GM19025 (cell line): ENCODE measurements around the gene SCUBE1.
"Not testable (repeated sequence)": the region's sequence is repeated elsewhere in the genome, so short reads cannot be mapped to it uniquely, and the experiment has no call there.

ENCODE experiments used
- ATAC-seq: cut with Tn5 transposase; IDR thresholded peaks from one replicate; pipeline ENCODE4 v1.9.1; 2021; ENCODE audit warnings: mild to moderate bottlenecking, low read depth, moderate library complexity; ENCODE audit not compliant: unreplicated experiment

SCUBE1 gene

DNA sequence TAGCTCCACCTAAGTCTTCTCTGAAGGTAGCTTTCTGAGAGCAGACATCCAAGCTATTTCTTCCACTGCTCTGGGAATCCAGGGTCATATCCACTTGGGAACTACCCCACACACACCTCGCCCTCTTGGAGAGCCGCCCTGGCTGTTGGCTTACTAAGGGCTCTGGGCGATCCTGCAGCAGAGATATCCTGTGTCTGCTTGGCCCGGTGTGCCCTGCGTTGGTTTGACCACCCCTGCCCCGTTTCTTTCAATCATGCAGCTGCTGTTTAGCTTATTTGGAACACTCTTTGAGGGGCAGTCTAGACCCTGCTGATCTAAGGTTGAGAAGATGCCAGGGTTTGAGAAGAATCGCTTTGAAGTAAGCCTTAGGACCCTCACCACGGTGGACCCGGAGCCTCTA lies 17.4 kb upstream of the SCUBE1 start:
- no peak for ATAC-seq

- ATAC-seq = no peak
These were observed 13.7 kb upstream of the SCUBE1 start for GRCh38 chr22:43356881-43357280.

- ATAC-seq = not testable (repeated sequence)
These were observed 12.5 kb upstream of the SCUBE1 start for GRCh38 chr22:43355688-43356087.

GRCh38 chr22:43351966-43352345 lies 8.8 kb upstream of the SCUBE1 start:
- no peak for ATAC-seq

- no peak for ATAC-seq
These were observed 6.5 kb upstream of the SCUBE1 start for GRCh38 chr22:43349636-43350035.

- no peak for ATAC-seq
These were observed 3.4 kb upstream of the SCUBE1 start for GRCh38 chr22:43346521-43346929.

- ATAC-seq = no peak
These were observed 2.7 kb upstream of the SCUBE1 start for GRCh38 chr22:43345761-43346301.

DNA sequence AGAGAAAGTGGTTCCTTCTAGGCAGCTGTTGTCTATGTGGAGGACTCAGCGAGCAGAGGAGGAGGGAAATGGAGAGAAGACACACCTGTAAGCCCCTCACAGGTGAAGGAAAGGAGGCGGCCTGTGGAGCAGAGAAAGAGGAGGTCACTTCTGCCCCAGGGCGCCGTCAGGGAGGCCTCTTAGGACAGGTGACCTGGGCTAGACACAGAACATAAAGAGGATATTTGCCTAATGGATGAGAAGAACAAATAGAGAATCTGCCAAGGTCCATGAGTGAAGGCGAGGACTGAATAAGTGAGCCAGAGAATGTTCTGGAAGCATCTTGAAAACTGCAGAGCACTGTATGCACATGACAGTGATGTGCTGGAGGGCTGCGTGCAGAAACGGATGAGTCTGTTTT lies 2.2 kb upstream of the SCUBE1 start:
- no peak for ATAC-seq

- no peak for ATAC-seq
These were observed 1.3 kb upstream of the SCUBE1 start for GRCh38 chr22:43344520-43344787.

DNA sequence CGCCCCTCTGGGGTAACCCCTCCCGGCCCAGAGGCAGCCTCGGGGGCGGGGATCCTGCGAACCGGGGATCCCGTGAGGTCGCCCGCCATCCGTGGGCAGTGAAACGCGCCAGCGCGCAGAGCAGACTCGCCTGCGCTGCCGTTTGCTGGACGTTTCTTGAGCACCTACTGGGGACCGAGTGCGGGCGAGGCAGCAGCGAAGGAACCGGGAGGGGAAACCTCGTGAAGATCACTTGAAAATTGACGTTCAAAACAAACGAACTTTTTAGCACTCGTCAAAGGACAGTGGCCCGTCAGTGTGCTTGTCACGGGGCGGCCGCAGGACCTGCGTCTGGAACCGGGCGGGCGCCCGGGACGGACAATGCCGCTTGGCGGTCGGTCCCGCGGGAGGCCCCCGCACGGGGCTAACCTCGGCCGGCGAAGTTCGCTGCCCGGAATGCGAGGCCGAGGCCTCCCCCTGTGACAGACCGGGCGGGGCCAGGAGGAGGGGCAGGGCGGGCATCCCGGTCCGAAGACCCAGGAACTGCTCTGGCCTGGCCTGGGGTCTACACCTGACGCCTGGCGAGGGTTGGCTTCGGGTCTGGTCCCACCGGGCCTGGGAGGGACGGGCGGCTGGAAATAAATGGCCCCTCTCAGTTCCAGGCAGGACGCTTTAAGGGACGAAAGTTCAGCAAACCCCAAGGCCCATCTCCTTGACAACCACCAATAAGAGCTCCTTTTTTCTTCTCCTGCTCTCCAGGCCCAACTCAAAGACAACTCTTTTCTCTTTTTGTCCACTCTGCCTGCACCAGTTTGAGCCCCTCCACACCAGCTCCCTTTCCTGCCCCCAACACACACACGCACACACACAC lies 723 bp upstream of the SCUBE1 start:
- ATAC-seq = no peak

DNA sequence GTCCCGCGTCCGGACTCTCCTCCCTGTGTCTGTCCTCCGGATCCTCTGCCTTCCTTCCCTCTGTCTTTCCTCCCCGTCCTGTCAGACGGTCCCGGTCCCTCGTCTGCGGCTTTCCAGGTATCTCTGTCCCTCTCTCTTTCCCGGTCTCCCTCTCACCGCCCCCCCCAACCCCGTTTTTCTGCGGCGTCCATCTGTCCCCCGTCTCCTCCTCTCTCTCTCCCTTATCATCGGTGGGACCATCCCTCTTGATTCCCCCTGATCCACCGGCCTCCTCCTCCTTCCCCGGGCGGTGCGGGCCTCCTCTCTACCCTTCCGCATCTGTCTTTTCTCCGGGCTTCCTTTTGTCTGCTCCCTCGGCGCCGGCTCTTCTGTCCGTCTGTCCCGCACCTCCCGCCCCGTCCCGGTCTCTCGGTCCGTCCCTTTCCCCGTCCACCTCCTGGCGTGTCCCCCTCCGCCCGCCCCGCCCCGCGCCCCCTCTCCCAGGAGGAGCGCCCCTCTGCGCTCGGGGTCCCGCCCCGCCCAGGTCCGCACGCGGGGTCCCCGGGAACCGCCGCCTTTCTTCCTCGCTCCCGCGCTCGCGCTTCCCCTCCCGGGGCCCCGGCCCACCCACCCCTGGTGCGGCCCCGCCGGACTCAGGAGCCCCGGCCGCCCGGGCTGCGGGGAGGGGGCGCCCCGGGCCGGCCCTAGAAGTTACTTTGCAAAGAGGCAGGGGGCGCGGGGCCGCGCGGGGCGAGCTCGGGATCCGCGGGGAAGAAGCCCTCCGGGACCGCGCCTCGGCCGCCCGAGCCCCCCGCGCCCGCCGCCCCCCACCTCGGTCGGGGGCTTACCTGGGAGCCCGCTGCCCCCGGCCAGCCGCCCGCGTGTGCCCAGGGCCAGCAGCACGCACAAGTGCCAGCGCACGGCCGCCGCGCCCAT lies 568 bp downstream of the SCUBE1 start:
- ATAC-seq = no peak

- no peak for ATAC-seq
These were observed 1.6 kb downstream of the SCUBE1 start for GRCh38 chr22:43341565-43341964.

DNA sequence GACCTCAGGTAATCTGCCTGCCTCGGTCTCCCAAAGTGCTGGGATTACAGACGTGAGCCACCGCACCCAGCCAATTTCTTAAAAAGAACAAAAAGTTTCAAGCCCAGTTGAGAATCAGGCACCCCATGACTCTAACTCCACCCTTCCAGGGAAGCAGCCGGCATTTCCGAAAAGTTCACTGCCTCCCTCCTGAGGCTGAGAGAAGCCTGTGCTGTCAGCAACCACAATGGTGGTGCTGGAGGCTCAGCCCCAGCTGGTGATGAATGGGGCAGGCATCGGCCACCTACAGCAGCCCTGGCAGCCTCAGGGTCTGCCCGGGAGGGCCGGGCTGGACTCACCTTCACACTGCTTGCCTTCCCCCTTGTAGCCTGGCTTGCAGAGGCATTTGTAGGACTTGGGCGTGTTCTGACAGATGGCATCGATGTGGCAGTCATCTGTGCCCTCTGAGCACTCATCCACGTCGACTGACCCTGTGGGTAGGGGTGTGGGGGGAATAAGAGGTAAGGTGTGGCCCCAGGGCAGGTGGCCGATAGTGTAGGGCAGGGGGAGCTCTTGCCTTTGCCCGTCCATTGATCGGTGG lies 4.3 kb downstream of the SCUBE1 start:
- ATAC-seq = no peak

DNA sequence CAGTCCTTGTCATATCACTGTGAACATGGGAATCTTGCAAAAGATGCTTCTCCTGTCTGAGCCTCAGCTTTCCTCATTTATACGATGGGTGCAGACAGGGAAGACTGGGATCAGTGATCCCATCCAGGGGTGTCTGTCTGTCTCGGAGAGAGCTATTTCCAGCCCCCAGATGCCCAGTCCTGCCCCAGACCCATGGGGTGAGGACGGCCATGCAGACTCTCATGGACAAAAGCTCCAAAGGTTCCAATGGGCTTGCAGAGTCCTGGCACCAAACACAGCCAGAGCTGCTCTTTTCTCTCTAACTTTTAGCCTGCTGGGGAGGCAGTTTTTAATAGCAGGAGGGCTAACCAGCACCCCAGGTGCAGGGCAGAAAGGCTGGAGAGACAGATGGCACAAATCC lies 5.2 kb downstream of the SCUBE1 start:
- no peak for ATAC-seq

GRCh38 chr22:43337385-43337784 lies 5.8 kb downstream of the SCUBE1 start:
- no peak for ATAC-seq

DNA sequence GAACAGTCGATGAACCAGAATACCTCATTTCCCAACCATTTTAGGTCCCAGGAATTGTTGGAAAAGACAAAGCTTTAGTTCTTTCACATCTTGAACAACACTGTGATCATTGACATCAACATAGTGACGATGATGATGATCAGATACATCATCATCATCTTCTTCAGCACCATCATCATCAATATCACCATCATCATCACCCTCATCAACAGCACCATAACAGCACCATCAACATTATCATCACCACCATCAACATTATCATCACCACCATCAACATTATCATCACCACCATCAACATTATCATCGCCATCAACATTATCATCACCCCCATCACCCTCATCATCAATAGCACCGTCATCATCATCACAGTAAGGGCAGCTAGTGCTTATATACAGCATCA lies 8.8 kb downstream of the SCUBE1 start:
- ATAC-seq = no peak

DNA sequence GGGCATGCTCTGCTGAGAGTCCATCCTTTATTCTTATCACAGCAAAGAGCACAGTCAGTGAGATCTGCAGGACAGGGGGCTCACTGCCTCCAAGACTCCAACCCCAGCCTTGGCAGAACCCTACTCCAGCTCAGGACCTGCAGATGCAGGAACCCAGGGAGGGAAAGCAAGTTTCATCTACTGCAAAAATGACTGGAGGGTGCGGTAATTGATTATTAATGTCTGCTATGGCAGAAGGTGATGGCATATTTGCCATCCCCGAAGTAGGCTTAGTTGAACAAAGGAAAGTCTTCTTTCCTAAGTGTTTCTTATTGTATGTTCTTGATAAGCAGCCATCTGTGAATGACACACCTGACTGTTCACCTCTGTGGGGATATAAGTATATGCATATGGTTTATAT lies 9.2 kb downstream of the SCUBE1 start:
- ATAC-seq = no peak

DNA sequence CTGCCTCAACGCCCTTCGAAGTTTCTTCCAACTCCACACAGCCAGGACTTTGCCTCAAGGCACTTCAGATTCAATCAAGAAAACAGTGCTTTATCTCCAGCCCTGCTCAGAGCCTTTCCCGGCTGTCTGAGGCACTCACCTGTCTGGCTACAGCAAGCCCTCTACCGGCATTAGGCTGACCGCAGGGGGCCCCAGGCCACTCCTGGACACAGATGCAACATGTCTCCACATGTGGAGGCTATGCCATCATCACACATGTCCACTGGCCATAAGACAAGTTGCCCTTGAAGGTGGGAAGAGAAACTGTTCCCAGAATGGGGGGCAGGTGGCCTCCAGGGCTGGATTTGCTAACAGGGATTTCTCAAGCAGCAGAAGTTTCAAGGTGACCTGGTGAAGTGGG lies 10.0 kb downstream of the SCUBE1 start:
- no peak for ATAC-seq

DNA sequence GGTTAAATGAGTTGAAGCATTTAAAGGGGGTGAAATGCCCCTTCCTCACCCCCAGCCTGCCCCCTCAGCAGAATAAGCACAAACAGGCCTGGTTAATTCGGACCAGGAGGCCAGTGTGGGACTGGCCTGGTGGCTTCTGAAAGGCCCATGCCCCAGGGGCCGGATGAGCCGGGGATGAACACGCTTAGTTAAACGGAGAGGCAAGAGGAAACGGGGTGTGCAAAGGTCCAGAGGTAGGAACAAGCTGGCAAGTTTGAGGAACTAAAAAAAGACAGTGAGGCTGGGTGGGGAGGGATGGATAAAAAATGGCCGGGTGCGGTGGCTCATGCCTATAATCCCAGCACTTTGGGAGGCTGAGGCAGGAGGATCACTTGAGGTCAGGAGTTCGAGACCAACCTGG lies 11.5 kb downstream of the SCUBE1 start:
- ATAC-seq = no peak

DNA sequence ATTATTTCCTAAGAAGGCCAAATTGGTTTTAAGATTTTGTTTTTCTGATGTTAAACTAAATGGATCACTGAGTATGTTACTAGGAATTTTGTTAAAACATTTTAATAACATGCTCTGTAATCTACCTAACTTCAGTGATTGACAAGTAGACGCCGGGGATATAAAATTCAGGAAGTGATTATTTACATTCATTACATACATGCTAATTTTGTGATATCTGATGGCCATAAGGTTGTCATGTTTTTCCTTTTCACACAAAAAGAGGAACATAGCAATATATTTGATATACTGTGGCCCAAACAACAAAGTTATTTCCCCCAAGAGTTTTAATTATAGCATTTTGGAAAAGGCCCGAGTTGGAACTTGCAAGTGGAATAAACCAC lies 12.1 kb downstream of the SCUBE1 start:
- no peak for ATAC-seq
